Umbilical cord (tissue), 2 donors: ENCODE measurements around the gene RASAL2. TPM values are rescaled to one million over a fixed set of nuclear protein-coding genes. Genes with fewer than 3 reads are reported as not detected.

Source experiments
- DNase-seq: peaks from one replicate; pipeline ENCODE4 v3.0.0-alpha.2; 2015; ENCODE audit warnings: low spot score
- total RNA-seq: library from RNA; depleted of rRNA; stranded (reverse); fragments of >200 nt; gene quantifications from one replicate; pipeline ENCODE4 v1.2.3, GENCODE V29; 2014; ENCODE audit warnings: low replicate concordance; ENCODE audit not compliant: insufficient read depth

Gene RASAL2
- total RNA-seq, 1 donor from 2014 or later: 40.7 TPM

DNA sequence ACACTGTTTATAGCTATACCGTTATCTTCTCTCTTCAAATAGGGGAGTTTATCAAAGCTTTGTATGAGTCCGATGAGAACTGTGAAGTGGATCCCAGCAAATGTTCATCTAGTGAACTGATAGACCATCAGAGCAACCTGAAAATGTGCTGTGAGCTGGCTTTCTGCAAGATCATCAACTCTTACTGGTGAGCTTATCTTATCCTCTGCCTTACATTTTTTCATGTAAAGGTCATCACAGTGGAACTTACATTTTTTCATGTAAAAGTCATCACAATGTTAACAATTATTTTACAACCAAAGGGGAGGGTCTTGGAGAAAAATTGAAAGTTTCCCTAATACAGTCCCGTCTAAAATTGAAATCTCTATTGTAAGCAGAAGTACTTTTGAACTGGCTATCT is 357.6 kb downstream of the RASAL2 start:
- peak; percentile 76 for DNase-seq

DNA sequence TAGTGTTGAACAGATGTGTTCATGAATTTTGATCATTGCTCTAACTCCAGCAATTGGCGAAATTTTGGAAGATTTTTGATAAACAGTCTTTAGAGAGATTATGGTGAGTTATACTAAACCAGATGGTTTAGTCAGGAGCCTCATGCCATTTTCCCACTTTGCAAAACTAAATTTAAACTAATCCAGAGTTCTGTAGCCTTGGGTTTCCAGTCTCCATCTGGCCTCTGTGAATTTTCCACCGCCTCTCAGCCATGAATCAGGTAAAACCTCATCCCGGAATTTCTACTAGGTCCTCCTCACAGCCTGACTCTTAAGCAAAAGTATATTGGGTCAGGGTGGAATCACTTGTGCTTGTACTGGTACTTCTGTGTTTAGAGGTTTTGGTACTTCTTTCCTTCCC is 358.1 kb downstream of the RASAL2 start:
- peak; percentile 51 for DNase-seq

DNA sequence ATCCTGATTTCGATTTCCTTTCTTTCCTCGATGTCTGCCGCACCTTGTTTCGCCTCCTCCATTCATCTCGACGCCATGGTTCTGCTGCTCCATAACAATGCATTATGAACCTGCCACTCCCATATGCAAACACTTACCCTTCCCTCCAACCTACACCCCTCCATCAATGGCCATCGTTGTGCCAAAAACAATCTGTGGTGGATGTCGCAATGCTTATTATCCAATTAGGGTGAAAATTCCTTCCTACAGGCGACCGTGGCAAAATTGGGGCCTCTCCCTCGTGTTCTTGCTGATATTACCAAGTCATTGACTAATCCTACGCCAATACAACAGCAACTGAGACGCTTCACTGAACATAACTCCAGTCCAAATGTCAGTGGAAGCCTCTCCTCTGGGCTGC is 362.6 kb downstream of the RASAL2 start:
- DNase-seq: no peak

DNA sequence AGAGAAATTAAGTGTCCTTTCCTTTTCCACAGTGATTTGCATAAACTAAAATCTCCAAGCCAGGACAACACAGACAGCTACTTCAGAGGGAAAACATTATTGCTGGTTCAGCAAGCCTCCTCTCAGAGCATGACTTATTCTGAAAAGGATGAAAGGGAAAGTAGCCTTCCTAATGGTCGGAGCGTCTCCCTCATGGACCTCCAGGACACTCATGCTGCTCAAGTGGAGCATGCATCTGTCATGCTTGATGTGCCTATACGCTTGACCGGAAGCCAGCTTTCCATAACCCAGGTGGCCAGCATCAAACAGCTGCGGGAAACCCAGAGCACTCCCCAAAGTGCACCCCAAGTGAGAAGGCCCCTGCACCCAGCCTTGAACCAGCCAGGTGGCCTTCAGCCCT is 363.7 kb downstream of the RASAL2 start:
- no peak for DNase-seq

DNA sequence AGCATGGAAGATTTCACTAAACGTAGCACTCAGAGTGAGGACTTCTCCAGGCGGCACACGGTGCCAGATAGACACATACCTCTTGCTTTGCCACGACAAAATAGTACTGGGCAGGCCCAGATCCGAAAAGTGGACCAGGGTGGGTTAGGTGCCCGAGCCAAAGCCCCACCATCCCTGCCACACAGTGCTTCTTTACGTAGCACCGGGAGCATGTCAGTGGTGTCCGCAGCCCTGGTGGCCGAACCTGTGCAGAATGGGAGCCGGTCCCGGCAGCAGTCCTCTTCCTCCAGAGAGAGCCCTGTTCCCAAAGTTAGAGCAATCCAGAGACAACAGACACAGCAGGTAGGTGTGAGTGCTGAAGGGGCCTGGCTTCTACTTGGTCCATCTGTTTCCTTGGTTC is 364.3 kb downstream of the RASAL2 start:
- DNase-seq: no peak

DNA sequence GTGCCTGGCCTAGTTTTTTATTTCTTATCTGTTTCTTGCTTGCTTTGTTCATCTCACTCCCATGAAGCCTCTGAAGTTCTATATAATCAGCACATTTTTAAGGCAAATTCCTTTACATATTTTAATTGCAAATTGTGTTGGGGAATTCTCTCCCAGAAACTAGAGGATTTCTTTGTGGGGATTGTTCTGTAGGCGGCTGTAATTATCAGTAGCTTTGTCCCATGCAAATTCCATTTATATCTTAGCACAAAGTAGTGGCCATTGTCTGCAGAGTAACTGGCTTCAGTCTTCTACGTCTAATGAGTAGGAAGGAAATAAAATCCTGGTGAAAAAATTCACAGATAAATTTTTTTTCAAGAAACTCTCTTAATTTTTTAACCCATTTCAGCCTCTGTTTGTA is 367.2 kb downstream of the RASAL2 start:
- DNase-seq: no peak

DNA sequence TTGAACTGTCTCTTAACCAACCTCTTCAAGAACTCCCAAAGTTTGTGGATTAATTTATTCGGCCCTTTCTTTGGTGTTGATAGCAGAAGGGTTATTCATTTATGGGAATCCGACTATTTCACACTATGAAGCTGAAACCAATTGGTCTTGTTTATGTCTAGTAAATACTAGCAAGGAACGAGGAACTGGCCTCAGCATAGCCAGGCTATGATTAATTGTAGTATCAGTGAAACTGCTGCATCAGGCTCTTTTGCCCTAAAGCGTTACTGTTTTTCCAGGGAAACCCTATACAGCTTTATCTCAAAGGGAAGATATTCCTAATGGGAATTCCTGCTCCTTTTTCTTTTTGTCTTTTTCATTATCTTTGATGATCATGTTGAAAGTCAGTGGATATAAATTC is 367.8 kb downstream of the RASAL2 start:
- no peak for DNase-seq

DNA sequence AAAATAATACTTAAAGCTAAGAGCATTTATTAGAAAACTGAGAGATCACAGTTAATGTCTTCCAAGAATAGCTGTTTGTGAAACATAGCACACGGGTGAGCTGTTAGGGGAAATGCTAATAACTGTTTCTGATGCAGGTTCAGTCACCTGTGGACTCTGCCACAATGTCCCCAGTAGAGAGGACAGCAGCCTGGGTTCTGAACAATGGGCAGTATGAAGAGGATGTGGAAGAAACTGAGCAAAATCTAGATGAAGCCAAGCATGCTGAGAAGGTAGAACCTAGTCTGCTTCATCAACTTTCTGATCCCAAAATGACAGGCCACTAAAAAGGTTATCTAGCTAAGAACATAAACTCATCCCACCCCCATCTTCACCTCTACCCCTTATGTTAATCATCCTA is 370.2 kb downstream of the RASAL2 start:
- no peak for DNase-seq

DNA sequence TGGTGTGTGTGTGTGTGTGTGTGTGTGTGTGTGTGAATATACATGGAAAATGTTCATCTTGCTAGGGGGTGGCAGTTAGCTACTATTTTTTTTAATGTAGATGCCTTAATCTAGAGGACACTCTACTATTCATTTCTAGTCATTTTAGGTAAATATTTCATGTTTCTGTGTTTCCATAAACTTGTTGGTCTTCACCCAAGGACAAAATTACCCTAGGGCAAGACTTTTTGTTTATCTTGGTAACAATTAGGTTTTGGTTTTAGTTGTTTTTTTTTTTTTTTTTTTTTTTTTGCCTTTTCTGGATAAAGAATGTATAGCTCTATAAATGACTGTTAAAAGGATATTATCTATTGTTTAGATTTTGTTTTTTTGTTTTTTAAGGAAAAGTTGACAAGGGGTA is 370.7 kb downstream of the RASAL2 start:
- no peak for DNase-seq

DNA sequence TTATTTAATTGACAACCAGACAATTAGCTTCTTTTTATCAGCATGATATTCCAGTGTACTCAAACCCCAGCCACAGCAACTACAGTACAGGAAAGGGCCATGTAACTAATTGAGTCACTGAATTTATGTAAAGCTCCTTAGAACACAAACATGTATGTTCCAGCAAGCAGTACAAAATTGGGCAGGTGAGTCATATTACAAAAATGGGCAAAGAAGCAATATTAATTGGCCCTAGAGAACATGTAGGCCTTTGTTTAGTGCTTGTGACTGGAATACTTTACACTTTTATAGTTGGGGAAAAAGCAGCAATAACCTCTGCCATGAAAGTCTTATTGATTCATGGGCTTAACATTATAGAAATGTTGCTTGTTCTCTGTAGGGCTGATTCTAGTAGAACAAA is 371.1 kb downstream of the RASAL2 start:
- no peak for DNase-seq

DNA sequence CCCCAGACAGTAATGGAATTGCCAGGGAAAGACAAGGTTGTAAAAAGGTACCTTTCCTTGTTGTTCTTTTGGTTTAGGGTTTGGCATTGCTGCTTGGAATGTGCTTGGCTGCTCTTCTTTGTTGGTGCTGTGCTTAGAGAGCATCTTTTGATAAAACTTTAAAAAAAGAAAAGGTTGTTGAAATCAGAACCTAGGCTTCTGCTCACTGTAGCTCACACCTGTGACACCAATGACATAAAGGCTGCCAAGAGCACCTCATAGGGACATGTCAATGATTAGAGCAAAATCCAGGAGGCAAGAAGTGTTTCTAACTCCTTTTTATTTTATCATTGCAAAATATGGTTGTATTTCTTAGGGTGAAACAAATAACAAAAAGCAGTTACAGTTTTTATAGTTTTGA is 373.9 kb downstream of the RASAL2 start:
- DNase-seq: no peak

DNA sequence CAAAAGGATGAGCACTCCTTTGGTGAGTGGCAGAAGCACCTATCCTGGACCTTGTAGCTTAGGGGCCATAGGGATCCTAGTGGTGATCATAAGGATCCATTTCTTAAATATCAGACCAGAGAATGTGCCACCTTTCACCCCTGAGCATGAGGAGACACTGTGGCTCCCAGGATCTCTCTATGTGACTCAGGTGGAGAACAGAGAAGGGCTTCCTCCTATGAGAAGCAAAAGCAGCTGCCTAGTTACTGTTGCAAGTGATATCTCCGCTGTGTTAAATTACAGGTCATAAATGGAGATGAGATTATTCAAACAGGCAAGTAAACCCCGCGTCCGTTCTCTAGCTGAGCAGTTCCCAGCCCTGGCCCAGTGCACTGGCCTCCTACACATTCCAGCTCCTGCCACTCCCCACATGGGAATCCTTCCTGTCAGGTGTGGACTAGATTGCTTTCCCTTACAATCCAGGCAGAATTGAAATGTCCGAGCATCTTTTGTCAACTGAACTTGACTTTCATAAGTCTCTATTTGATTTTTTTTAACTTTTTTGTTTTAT is 376.6 kb downstream of the RASAL2 start:
- DNase-seq: no peak

DNA sequence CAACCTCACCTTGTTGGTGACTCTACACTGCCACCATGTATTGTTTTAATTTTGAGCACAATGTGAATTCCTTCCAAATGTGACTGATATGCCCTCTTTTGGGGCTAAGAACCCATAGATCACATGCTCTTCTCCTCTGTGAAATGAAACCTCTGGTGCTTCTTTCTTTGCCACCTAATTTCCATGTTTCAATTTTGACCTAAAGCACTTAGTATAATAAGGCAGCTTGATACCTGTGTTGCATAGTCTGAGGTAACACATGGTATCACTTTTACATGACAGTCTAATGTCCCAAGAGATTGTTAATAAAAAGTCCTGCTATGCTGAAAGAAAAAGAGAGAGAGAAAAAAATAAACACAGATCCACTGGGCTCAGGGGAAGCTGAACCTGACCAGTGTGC is 378.6 kb downstream of the RASAL2 start:
- DNase-seq: no peak

DNA sequence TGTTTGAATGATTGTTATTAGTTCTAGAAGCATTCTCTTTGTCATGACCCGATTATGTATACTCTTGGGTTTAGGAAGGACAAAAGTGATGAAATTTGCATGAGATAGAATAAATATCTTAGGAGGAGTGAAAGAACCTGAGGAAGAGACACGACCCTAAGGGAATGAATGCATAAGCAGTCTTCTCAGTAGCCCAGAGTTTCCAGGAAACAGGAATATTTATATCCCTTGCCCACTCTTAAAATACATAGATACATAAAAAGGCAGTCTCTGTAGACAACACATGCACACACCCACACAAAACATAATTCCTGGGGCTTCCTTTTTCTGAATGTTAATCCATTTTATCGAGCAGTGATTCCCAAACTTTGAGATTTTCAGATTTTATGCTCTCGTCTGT is 383.5 kb downstream of the RASAL2 start:
- DNase-seq: no peak

DNA sequence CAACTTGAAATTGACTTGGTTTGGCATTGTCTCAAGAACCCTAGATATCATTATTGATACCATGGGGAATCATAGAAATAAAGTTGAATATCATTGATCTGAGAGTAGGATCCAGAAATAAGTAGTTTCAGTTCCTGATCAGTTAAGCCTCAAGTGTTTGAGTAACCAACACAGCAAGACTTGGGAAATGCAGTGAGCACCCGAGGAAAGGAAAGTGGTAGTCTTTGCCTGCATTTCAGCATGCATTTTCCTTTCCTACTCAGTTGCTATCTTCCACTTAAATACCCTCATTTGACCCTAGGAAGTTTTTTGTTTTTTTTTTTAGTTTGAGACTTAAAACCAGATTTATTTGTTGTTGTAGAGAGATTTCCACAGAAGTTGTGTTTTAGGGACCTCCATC is 383.9 kb downstream of the RASAL2 start:
- DNase-seq: no peak

DNA sequence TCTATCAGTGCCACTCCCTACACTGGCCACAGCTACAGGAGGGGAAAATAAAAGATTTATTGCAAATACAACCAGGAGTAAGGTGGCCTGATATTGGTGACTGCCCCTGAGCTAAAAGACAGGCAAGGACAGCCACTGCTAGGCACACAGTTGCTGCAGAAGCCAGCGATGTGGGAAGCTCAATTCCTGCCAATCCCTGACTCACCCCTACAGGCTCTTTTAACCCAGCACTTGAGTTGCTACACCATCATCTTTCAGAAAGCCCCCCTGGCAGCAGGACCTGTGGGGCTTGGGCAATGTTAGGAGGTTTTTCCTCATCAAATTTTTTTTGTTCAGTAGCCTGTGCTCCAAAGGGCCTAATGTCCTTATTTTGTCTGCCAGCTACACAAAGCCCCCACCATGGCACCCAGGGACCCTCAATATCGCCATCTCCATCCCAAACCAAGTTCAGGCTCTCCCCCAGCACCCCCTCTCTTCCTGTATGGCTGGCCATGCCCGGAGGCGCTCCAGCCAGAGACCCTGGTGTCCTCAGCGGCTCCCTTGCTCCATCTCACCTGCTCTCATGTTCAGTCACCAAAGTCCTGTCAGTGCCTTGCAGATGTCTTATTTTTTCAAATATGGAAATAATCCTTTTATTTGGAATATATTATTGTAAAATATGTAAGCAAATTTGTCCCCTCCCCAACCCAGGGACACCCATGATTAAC is 389.5 kb downstream of the RASAL2 start:
- DNase-seq: no peak

DNA sequence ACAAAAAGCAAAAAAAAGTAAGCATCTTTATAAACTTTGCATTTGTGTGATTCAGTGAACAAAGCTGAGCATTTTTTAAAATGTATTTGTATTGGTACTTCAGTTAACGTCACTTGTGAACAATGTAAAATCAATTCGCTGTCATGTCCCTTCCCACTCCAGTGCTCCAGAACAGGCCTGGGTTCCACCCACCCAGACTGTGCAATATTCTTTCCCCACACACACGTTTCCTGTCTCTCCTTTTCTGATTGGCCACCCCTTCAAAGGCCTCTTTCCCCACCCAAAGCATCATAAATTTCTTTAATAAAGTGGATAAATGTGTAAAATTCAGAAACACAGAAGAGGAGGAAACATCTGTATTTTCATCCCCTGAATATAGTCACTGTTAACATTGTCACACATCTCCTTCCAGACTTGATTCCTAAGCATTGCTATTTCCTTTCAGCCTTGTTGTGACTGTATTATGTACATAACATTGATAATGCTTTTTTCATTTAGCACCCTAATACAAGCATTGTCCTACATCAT is 390.9 kb downstream of the RASAL2 start:
- peak; percentile 13 for DNase-seq

DNA sequence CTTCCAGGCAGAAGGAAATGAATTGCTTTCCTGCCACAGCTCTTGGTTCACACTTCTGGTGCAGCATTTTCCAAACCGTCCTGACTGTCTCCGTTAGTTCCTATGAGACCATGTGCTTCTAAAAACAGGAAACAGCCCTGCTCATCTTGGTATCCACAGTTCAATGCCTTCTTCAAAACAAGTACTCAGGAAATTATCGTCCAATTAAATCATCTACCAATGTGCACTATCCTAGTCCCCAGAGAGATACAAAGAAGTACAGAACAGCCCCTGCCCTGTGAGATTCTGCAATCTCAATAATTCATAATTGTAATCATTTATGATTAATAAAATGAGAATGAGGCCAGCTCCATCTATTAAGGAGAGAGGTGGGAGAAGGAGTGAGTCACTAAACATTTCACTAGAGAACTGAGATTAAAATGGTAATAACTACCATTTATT is 391.7 kb downstream of the RASAL2 start:
- DNase-seq: no peak

DNA sequence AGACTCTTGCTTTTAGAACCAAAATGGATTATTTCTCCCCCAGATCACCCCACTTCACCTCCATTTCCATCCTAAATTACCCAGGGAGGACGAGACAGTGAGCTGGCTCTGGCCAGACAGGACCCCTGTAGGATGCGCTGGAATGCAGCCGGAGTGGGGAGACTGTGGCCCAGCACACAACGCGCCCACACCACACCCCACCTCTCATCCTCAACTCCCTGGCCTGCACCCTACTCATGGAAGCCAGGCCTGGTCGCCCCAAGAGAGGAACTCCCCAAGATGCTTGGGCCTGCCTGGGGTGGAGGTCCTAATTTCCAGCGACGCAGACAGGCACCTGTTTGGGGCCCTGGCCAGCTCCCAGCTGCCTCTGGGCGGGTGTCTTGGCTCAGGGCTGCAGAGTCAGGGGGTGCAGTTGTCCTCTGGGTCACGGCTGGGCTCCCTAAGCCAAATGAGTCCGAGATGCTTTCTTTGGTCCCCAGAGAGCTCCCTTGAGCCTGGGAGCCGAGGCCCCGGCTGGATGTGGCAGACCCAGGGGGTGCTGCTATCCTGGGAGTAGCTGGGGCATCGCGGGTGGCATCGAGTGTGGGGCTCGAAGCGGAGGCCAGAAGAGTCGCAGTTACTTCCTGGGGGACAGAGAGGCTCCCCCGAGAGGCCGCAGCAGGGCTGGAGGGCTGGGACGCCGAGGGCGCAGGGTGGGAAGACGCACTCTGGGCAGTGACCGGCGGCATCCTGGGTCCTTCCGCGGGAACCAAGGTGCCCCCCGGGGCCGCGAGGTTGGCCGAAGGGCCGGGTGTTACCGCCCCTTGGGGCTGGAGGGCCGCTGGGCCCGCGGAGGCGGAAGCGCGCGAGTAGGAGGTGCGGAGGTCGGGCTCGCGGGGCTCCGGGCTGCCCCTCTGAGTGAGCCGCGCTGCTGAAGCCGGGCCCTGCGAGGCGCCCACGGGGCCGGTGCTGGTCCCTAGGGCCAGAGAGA is 392.5 kb downstream of the RASAL2 start:
- peak; percentile 22 for DNase-seq

DNA sequence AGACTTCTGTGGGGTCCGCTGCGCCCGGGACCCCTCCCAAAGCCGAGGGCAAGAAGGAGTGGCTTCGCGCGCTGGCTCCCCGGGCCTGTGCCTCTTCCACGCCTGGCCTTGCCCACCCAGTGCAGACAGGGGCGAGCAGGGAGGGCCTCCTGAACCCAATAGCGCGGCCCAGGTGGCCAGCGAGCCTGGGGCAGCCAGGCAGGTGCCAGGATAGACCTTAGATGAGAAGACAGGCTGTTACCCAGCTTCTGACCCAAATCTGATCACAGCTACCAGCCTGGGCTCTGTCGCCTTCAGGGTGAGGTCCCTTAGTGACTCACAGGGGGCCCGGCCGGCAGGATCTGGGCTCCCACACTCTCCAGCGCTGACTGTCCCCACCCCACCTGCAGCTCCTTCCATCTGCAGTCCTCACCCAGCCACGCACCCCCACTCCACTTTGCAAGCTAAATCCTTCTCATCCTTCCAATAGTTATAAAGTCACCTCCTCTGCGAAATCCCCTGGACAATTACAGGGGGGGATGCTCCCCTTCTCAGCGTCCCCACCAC is 393.2 kb downstream of the RASAL2 start:
- DNase-seq: no peak

DNA sequence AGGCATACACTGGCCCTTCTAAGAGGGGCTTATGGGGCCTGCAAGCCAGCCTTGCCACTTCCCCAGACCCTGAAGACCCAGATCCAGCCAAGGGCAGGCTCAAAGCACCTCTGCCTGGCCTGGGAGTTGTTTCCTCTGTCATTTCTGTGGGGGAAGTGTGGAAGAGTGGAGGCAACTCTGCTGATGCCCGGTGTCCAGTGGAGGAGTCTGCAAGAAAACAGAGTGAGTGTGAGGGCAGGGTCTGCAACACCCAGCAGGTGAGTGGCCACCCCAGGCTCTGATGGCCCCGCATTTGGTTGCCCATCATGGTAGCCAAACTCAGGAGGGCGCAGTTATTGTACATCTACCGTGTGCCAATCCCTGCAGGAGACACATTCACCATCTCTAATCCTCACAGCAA is 394.5 kb downstream of the RASAL2 start:
- no peak for DNase-seq

DNA sequence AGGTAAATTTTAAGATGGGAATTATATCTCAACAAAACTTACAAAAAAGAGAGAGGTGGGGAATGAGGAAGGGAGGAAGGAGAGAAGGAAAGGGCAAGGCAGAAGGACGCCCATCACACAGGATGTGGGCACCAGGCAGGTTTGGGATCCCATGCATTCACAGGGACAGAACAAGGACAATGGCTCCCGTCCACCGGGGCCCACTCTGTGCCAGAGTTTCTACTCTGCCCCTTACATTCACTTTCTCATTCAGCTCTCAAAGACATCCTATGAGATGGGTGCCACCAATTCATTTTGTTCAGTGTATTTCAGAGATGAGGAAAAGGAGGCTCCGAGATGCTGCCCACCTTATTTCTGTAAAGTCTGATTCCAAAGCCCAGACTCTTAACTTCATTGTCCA is 395.5 kb downstream of the RASAL2 start:
- DNase-seq: no peak
